ENCODE results near the gene CCDC50.

CCDC50 gene

GRCh38 chr3:191357909-191358308 lies 28.7 kb downstream of the CCDC50 start:
- H3K27ac ChIP-seq (ENCODE audit: low read depth, low read length) = no peak overlapping the region
- peaks cover 9% of the 10 kb centered on the region for H3K36me3 ChIP-seq (ENCODE audit: control insufficient read depth, insufficient read depth, low read length)
- no peaks in the 10 kb centered on the region for H3K27me3 ChIP-seq (ENCODE audit: control insufficient read depth, insufficient read depth, low read length)
- peaks cover 9% of the 10 kb centered on the region for H3K4me1 ChIP-seq (ENCODE audit: control insufficient read depth, insufficient read depth, low read length)
- H3K4me3 ChIP-seq (ENCODE audit: low read length) = no peak overlapping the region
- no peak overlapping the region for H3K9ac ChIP-seq (ENCODE audit: low read length)

DNA sequence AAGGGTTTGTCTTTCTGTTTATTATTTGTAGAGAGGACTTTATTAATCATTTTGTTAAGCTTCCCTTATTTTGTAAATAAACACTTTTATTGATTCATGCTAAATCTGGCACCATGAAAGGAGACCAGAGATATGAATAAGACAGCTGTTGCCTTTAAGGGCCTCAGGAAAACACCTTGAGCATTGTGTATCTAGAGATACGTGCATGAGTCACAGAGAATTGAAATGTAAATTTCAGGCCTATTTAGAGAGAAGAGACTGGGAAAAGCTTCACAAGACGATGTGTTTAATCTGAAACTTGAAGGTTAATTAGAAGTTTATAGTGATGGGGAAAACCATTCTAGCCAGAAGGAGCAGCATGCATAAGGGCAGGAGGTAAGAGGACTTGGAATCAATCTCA lies 29.7 kb downstream of the CCDC50 start:
- H3K36me3 ChIP-seq (ENCODE audit: control insufficient read depth, insufficient read depth, low read length) = peaks cover 13% of the 10 kb centered on the region
- peaks cover 9% of the 10 kb centered on the region for H3K4me1 ChIP-seq (ENCODE audit: control insufficient read depth, insufficient read depth, low read length)
- H3K27me3 ChIP-seq (ENCODE audit: control insufficient read depth, insufficient read depth, low read length) = no peaks in the 10 kb centered on the region
- H3K9ac ChIP-seq (ENCODE audit: low read length) = no peak overlapping the region
- H3K4me3 ChIP-seq (ENCODE audit: low read length) = no peak overlapping the region
- no peak overlapping the region for H3K27ac ChIP-seq (ENCODE audit: low read depth, low read length)

- H3K36me3 ChIP-seq (ENCODE audit: control insufficient read depth, insufficient read depth, low read length) = peaks cover 13% of the 10 kb centered on the region
- no peaks in the 10 kb centered on the region for H3K27me3 ChIP-seq (ENCODE audit: control insufficient read depth, insufficient read depth, low read length)
- H3K27ac ChIP-seq (ENCODE audit: low read depth, low read length) = no peak overlapping the region
- H3K9ac ChIP-seq (ENCODE audit: low read length) = no peak overlapping the region
- H3K4me3 ChIP-seq (ENCODE audit: low read length) = no peak overlapping the region
- peaks cover 9% of the 10 kb centered on the region for H3K4me1 ChIP-seq (ENCODE audit: control insufficient read depth, insufficient read depth, low read length)
Measured at GRCh38 chr3:191360620-191361019, 31.4 kb downstream of the CCDC50 start.

GRCh38 chr3:191361456-191361855 lies 32.3 kb downstream of the CCDC50 start:
- Histone ChIP-seq H3K27me3 (ENCODE audit: control insufficient read depth, insufficient read depth, low read length) (no peaks in the 10 kb centered on the region), H3K36me3 (ENCODE audit: control insufficient read depth, insufficient read depth, low read length) (peaks cover 13% of the 10 kb centered on the region), H3K4me1 (ENCODE audit: control insufficient read depth, insufficient read depth, low read length) (peaks cover 8% of the 10 kb centered on the region), H3K27ac (ENCODE audit: low read depth, low read length) (no peak overlapping the region), H3K4me3 (ENCODE audit: low read length) (no peak overlapping the region), H3K9ac (ENCODE audit: low read length) (no peak overlapping the region)

DNA sequence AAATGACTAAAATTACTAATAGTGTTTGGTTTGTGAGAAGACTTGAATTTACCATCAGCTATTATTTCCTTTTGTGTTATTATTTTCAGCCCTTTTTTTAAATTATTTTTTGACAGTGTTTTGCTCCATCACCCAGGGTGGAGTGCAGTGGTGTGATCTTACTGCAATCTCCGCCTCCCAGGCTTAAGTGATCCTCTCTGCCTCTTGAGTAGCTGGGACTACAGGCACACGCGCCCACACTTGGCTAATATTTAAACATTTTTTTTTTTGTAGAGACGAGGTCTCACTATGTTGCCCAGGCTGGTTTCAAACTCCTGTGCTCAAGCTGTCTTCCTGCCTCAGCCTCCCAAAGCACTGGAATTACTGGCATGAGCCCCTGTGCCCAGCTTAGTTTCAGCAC lies 32.8 kb downstream of the CCDC50 start:
- no peak overlapping the region for H3K9ac ChIP-seq (ENCODE audit: low read length)
- H3K4me1 ChIP-seq (ENCODE audit: control insufficient read depth, insufficient read depth, low read length) = peaks cover 3% of the 10 kb centered on the region
- H3K27me3 ChIP-seq (ENCODE audit: control insufficient read depth, insufficient read depth, low read length) = no peaks in the 10 kb centered on the region
- H3K27ac ChIP-seq (ENCODE audit: low read depth, low read length) = no peak overlapping the region
- H3K36me3 ChIP-seq (ENCODE audit: control insufficient read depth, insufficient read depth, low read length) = peaks cover 13% of the 10 kb centered on the region
- no peak overlapping the region for H3K4me3 ChIP-seq (ENCODE audit: low read length)

DNA sequence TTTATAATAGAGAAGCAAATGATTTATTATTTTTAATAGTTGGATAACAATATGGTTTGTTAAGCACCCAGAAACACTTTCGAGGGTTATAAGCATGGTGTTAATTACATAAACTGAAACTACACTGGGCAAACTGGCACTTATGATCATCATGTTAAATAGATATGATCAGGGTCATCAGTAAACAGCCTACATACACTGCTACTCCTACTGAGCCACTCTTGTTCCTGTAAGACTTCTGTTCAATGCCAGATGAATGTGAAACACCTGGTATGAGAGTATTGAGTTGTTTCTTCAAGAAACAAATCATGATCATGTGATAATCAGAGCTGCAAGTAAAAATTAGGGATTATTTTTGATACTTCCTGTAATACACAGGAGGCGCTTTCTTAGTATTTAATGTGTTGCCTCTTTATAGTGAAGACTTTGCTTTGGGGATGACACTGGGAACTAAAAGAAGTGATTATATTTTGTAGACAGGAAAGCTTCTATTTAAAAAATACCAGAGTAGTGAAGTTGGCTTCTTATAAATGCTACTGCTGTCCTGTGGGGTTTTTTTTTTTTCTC lies 33.4 kb downstream of the CCDC50 start:
- Histone ChIP-seq H3K27ac (ENCODE audit: low read depth, low read length) (no peak overlapping the region), H3K4me3 (ENCODE audit: low read length) (no peak overlapping the region), H3K36me3 (ENCODE audit: control insufficient read depth, insufficient read depth, low read length) (peaks cover 13% of the 10 kb centered on the region), H3K4me1 (ENCODE audit: control insufficient read depth, insufficient read depth, low read length) (no peaks in the 10 kb centered on the region), H3K9ac (ENCODE audit: low read length) (no peak overlapping the region), H3K27me3 (ENCODE audit: control insufficient read depth, insufficient read depth, low read length) (no peaks in the 10 kb centered on the region)

DNA sequence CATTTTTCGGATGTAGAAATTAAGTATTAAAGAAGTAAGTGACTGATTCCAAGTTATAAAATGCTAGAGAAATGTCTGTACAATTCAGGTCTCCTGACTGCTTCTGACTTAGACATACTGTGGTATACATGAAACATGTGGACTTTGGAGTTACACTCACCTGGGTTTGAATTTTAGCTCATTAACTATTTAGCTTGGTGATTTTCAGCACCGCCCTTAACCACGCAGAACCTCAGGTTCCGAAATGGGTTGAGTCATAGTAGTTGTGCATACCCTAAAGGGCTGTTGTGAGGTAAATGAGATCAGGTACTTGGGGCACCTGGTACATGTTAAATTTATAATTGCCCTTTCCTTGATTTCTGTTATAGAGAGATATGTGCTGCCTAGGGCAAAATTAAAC lies 34.0 kb downstream of the CCDC50 start:
- Histone ChIP-seq H3K4me3 (ENCODE audit: low read length) (no peak overlapping the region), H3K4me1 (ENCODE audit: control insufficient read depth, insufficient read depth, low read length) (no peaks in the 10 kb centered on the region), H3K27ac (ENCODE audit: low read depth, low read length) (no peak overlapping the region), H3K9ac (ENCODE audit: low read length) (no peak overlapping the region), H3K36me3 (ENCODE audit: control insufficient read depth, insufficient read depth, low read length) (peaks cover 13% of the 10 kb centered on the region), H3K27me3 (ENCODE audit: control insufficient read depth, insufficient read depth, low read length) (no peaks in the 10 kb centered on the region)

- peaks cover 14% of the 10 kb centered on the region for H3K36me3 ChIP-seq (ENCODE audit: control insufficient read depth, insufficient read depth, low read length)
- H3K27me3 ChIP-seq (ENCODE audit: control insufficient read depth, insufficient read depth, low read length) = no peaks in the 10 kb centered on the region
- no peak overlapping the region for H3K4me3 ChIP-seq (ENCODE audit: low read length)
- H3K4me1 ChIP-seq (ENCODE audit: control insufficient read depth, insufficient read depth, low read length) = no peaks in the 10 kb centered on the region
- H3K9ac ChIP-seq (ENCODE audit: low read length) = no peak overlapping the region
- no peak overlapping the region for H3K27ac ChIP-seq (ENCODE audit: low read depth, low read length)
Measured at GRCh38 chr3:191366675-191367074, 37.5 kb downstream of the CCDC50 start.

DNA sequence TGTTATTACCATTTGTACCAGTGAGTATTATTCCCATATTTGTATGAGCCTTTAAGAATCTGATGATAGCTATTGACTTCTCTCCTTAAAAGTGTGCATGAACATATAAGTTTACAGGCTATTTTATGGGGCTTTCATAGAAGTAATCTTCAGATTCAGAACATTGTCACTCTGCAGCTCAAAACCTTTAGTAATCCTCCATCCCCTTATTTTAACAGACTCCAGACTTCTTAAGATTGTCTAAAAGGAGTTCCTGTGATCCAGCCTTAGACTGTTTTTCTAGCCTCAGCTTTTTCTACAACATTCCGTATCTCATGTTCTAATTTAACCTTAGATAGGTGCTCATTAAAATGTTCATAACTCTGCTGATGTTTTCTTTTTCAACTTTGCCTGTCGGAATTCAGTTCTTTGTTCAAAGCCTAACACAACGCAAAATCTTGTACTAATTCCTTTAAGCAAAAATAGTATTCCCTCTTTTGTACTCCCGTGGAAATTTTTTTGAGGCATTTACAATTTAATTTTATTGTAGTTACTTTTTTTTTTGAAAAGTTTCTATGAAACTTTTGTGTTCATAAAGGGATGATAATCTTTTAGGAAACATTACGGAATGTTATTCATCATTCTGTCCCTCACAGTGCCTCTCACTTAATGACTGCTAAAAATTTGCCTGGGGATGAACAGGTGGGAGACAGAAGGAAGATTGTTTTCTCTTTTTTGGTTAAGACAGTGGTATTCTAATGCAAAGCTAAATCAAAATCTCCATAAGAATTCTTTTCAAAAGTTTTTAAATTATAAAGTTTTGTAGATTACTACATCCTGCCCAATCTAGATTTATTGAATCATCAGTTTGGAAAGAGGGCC lies 39.8 kb downstream of the CCDC50 start:
- Histone ChIP-seq H3K4me1 (ENCODE audit: control insufficient read depth, insufficient read depth, low read length) (no peaks in the 10 kb centered on the region), H3K27me3 (ENCODE audit: control insufficient read depth, insufficient read depth, low read length) (no peaks in the 10 kb centered on the region), H3K4me3 (ENCODE audit: low read length) (no peak overlapping the region), H3K36me3 (ENCODE audit: control insufficient read depth, insufficient read depth, low read length) (peaks cover 9% of the 10 kb centered on the region), H3K27ac (ENCODE audit: low read depth, low read length) (no peak overlapping the region), H3K9ac (ENCODE audit: low read length) (no peak overlapping the region)

DNA sequence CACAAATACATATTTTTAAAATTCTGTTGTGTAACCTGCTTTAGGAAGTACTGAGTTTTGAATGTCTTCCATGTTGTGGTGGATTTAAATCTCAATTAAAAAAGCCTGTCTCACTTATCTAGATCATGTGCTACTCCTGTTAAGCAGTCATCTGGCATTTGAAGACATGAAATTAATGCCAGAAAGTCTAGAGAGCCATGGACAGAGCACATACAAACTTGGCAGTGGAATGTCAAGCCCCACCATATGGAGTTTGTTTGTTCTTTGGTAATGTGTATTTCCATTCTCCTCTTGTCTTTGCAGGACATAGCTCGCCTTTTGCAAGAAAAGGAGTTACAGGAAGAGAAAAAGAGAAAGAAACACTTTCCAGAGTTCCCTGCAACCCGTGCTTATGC lies 40.4 kb downstream of the CCDC50 start:
- Histone ChIP-seq H3K27ac (ENCODE audit: low read depth, low read length) (no peak overlapping the region), H3K4me3 (ENCODE audit: low read length) (no peak overlapping the region), H3K36me3 (ENCODE audit: control insufficient read depth, insufficient read depth, low read length) (peaks cover 9% of the 10 kb centered on the region), H3K27me3 (ENCODE audit: control insufficient read depth, insufficient read depth, low read length) (no peaks in the 10 kb centered on the region), H3K4me1 (ENCODE audit: control insufficient read depth, insufficient read depth, low read length) (no peaks in the 10 kb centered on the region), H3K9ac (ENCODE audit: low read length) (no peak overlapping the region)

- no peak overlapping the region for H3K4me3 ChIP-seq (ENCODE audit: low read length)
- no peak overlapping the region for H3K9ac ChIP-seq (ENCODE audit: low read length)
- H3K27ac ChIP-seq (ENCODE audit: low read depth, low read length) = no peak overlapping the region
- peaks cover 8% of the 10 kb centered on the region for H3K4me1 ChIP-seq (ENCODE audit: control insufficient read depth, insufficient read depth, low read length)
- peaks cover 9% of the 10 kb centered on the region for H3K36me3 ChIP-seq (ENCODE audit: control insufficient read depth, insufficient read depth, low read length)
- no peaks in the 10 kb centered on the region for H3K27me3 ChIP-seq (ENCODE audit: control insufficient read depth, insufficient read depth, low read length)
Measured at GRCh38 chr3:191372122-191372521, 42.9 kb downstream of the CCDC50 start.

DNA sequence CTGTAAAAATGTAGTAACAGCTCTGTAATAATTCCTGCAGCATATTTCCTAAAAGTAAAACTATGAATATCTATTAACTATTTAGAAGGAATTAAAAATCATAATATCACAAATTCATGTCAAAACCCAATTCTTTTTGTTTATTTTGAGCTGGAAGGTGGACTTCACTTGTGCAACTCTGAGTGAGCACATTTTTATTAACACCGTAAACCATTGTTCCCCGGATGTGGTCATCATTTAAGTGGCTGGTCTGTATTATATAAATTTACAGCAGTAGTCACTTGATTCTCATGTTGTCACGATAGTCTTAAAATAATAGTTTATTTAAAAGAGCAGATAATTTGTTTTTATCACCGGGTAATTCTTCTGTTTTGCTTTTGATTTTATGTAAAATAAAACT lies 44.1 kb downstream of the CCDC50 start:
- no peak overlapping the region for H3K4me3 ChIP-seq (ENCODE audit: low read length)
- peaks cover 14% of the 10 kb centered on the region for H3K4me1 ChIP-seq (ENCODE audit: control insufficient read depth, insufficient read depth, low read length)
- no peaks in the 10 kb centered on the region for H3K27me3 ChIP-seq (ENCODE audit: control insufficient read depth, insufficient read depth, low read length)
- H3K9ac ChIP-seq (ENCODE audit: low read length) = no peak overlapping the region
- H3K36me3 ChIP-seq (ENCODE audit: control insufficient read depth, insufficient read depth, low read length) = peaks cover 9% of the 10 kb centered on the region
- H3K27ac ChIP-seq (ENCODE audit: low read depth, low read length) = no peak overlapping the region
